Measurements from ENCODE around the gene GRK1. TPM values are rescaled to one million over a fixed set of nuclear protein-coding genes. Genes with fewer than 3 reads are reported as not detected.
"Not testable (repeated sequence)": the region's sequence is repeated elsewhere in the genome, so short reads cannot be mapped to it uniquely, and the experiment has no call there.

GRK1 gene
- total and polyA plus RNA-seq, 11 donors = 0.08 to 1.3 (median 0.16) TPM; not detected in 3

DNA sequence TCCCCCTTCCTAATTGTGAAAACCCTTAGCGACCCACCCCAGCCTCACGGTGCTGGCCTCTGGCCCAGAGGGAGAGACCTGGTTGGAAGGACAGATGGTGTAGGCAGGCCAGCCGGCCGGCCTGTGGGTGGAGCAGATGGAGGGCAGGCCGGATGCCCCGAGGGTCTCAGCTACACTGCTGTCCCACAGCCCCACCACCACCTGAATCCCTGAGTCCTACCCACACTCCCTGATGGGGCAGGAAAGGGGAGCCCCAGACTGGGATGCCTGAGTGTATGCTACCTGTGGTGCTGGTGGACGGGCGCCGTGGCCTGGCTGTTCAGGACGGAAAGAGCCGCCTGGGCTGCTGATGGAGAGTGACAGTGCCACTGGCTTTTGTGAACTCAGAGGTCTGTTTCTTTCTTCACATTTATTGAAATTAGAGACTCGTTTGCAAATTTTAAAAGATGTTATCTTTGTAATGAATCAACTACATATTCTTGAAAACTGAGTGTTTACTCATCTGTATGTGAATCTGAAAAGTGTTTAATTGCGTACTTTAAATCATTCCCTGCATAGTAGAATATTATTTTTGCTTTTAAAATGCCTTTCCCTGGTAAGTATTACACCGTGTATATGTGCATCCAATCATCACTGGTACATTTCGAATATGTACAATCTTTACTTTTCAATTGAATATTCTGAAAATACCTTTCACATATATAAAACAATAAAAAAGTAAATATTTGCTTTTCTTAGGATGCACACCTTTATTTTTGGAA lies 46.8 kb upstream of the GRK1 start:
- H3K27me3 ChIP-seq = no peaks in the 10 kb centered on the region
- H3K4me1 ChIP-seq = peaks cover 0 to 21% (median 0%) of the 10 kb centered on the region in 12 donors
- no peak overlapping the region for H3K4me3 ChIP-seq
- WGBS, 4 donors = 74 to 92% (median 79%) methylated on average over 10 to 15 of the region's 15 CpGs
- no peak overlapping the region for H3K27ac ChIP-seq
- DNase-seq (peak in 2 of 5 donors; percentile 18 to 29), ATAC-seq (peak in 1 of 4 donors; percentile 7)
- intact Hi-C loops (cut with DNase I) = no loop called here
- no peaks in the 10 kb centered on the region for H3K9me3 ChIP-seq
- TF ChIP-seq, protein P1, sequence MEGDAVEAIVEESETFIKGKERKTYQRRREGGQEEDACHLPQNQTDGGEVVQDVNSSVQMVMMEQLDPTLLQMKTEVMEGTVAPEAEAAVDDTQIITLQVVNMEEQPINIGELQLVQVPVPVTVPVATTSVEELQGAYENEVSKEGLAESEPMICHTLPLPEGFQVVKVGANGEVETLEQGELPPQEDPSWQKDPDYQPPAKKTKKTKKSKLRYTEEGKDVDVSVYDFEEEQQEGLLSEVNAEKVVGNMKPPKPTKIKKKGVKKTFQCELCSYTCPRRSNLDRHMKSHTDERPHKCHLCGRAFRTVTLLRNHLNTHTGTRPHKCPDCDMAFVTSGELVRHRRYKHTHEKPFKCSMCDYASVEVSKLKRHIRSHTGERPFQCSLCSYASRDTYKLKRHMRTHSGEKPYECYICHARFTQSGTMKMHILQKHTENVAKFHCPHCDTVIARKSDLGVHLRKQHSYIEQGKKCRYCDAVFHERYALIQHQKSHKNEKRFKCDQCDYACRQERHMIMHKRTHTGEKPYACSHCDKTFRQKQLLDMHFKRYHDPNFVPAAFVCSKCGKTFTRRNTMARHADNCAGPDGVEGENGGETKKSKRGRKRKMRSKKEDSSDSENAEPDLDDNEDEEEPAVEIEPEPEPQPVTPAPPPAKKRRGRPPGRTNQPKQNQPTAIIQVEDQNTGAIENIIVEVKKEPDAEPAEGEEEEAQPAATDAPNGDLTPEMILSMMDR (IDR thresholded peaks at IDR 0.05) = no peak
- TF ChIP-seq POLR2A (IDR thresholded peaks at IDR 0.05) = no peak
- peaks cover 0 to 17% (median 7%) of the 10 kb centered on the region in 9 donors for H3K36me3 ChIP-seq

- intact Hi-C loops (cut with DNase I) = no loop called here
Observed at GRCh38 chr13:113621046-113621445, 46.0 kb upstream of the GRK1 start.

GRCh38 chr13:113621498-113621897 lies 45.5 kb upstream of the GRK1 start:
- TF ChIP-seq, protein P1 (IDR thresholded peaks at IDR 0.05) = peak in 10 of 12 donors; percentile 12 to 46 (median 34)
- H3K4me1 ChIP-seq = peaks cover 0 to 13% (median 0%) of the 10 kb centered on the region in 12 donors
- peaks cover 0 to 17% (median 7%) of the 10 kb centered on the region in 9 donors for H3K36me3 ChIP-seq
- H3K27ac ChIP-seq; H3K4me3 ChIP-seq; H3K27me3 ChIP-seq; intact Hi-C loops (cut with DNase I); H3K9me3 ChIP-seq; ATAC-seq: not testable (repeated sequence)
- peak in 1 of 5 donors; percentile 43 for DNase-seq
- WGBS, 4 donors = 70 to 86% (median 78%) methylated on average over 13 of the region's 13 CpGs

More at GRCh38 chr13:113621046-113621445, 46.0 kb upstream of the GRK1 start:
- WGBS, 4 donors = 96 to 98% (median 97%) methylated on average over 15 of the region's 15 CpGs
- ATAC-seq = no peak
- Histone ChIP-seq H3K4me1 (peaks cover 0 to 14% (median 0%) of the 10 kb centered on the region in 12 donors), H3K9me3 (no peaks in the 10 kb centered on the region), H3K4me3 (no peak overlapping the region), H3K36me3 (peaks cover 0 to 17% (median 7%) of the 10 kb centered on the region in 9 donors), H3K27me3 (no peaks in the 10 kb centered on the region), H3K27ac (no peak overlapping the region)
- peak in 1 of 5 donors; percentile 46 for DNase-seq
- TF ChIP-seq POLR2A (IDR thresholded peaks at IDR 0.05) = no peak
- TF ChIP-seq, protein P1 (IDR thresholded peaks at IDR 0.05) = no peak

GRCh38 chr13:113621986-113622550 lies 45.0 kb upstream of the GRK1 start:
- H3K4me1 ChIP-seq; H3K27me3 ChIP-seq; ATAC-seq; H3K4me3 ChIP-seq; H3K9me3 ChIP-seq; intact Hi-C loops (cut with DNase I); H3K27ac ChIP-seq: not testable (repeated sequence)
- 95 to 98% (median 96%) methylated on average over 20 of the region's 20 CpGs for WGBS, 4 donors
- H3K36me3 ChIP-seq = peaks cover 0 to 17% (median 7%) of the 10 kb centered on the region in 9 donors
- DNase-seq = peak in 1 of 5 donors; percentile 36

Data from heart left ventricle (tissue), 16 donors.